ENCODE measurements around the gene CCNG2. TPM values are rescaled to one million over a fixed set of nuclear protein-coding genes. Genes with fewer than 3 reads are reported as not detected.
A peak's percentile ranks its signal among the peaks of the same experiment; 100 is the strongest.

The CCNG2 gene
- total RNA-seq, 1 experiment from 2014 or later: 25.6 TPM

DNA sequence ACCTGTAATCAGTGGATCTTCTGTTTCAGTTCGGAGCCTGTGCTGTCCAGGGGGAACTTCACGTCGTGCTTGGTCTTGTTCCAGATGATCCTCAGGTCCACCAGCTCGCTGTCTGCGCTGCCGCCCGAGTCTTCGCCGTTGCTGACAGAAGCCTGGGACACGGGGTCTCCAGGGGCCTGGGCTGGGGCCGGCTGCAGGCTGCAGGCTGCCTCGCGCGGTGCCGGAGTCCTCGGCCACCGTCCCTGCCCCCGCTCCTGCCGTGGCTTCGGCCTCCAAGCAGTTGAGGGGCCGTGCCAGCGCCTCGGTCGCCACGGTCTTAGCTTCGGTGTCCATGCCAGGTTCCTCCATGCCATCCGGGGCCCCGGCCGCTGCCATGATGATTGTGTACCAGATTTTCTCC is 43.9 kb upstream of the CCNG2 start:
- H3K4me1 ChIP-seq: no peaks in the 10 kb centered on the region
- Mint-ChIP-seq H3K27ac (ENCODE audit: unreplicated experiment) (no peak overlapping the region), H3K36me3 (ENCODE audit: insufficient read depth, unreplicated experiment) (no peaks in the 10 kb centered on the region), H3K9me3 (ENCODE audit: unreplicated experiment) (no peaks in the 10 kb centered on the region), H3K4me1 (ENCODE audit: low read depth, unreplicated experiment) (no peaks in the 10 kb centered on the region), H3K27me3 (ENCODE audit: insufficient read depth, unreplicated experiment) (no peaks in the 10 kb centered on the region), H3K4me3 (ENCODE audit: unreplicated experiment) (no peak overlapping the region)
- H3K36me3 ChIP-seq (ENCODE audit: control insufficient read depth, insufficient read depth, low read length): no peaks in the 10 kb centered on the region
- 0 out of 2 replicates have a peak, but pooled peaks cover 1% of the 10 kb centered on the region for H3K27me3 ChIP-seq (replicated peaks; ENCODE audit: control insufficient read depth, insufficient read depth, low read length)
- DNase-seq: no peak
- TF ChIP-seq, protein P1, sequence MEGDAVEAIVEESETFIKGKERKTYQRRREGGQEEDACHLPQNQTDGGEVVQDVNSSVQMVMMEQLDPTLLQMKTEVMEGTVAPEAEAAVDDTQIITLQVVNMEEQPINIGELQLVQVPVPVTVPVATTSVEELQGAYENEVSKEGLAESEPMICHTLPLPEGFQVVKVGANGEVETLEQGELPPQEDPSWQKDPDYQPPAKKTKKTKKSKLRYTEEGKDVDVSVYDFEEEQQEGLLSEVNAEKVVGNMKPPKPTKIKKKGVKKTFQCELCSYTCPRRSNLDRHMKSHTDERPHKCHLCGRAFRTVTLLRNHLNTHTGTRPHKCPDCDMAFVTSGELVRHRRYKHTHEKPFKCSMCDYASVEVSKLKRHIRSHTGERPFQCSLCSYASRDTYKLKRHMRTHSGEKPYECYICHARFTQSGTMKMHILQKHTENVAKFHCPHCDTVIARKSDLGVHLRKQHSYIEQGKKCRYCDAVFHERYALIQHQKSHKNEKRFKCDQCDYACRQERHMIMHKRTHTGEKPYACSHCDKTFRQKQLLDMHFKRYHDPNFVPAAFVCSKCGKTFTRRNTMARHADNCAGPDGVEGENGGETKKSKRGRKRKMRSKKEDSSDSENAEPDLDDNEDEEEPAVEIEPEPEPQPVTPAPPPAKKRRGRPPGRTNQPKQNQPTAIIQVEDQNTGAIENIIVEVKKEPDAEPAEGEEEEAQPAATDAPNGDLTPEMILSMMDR (IDR thresholded peaks at IDR 0.05; ENCODE audit: insufficient read depth in 1 of 2, low read depth in 1 of 2, low read length in 1 of 2, severe bottlenecking in 1 of 2, unreplicated experiment in 1 of 2): no peak
- CTCF ChIA-PET: no interaction called here
- no peak overlapping the region for H3K4me3 ChIP-seq (ENCODE audit: low read depth, low read length)
- POLR2A ChIA-PET: no interaction called here
- no TSS peak for BruUV-seq (replicated peaks)
- no peaks in the 10 kb centered on the region for H3K9me3 ChIP-seq
- intact Hi-C loops (cut with micrococcal nuclease; ENCODE audit: unreplicated experiment): no loop called here

- no peak overlapping the region for H3K27ac Mint-ChIP-seq (ENCODE audit: unreplicated experiment)
- H3K4me3 ChIP-seq (ENCODE audit: low read depth, low read length): no peak overlapping the region
- H3K9me3 ChIP-seq: no peaks in the 10 kb centered on the region
- no peaks in the 10 kb centered on the region for H3K4me1 ChIP-seq
- ChIA-PET CTCF (no interaction called here), POLR2A (no interaction called here)
- TF ChIP-seq, protein P1 (IDR thresholded peaks at IDR 0.05; ENCODE audit: insufficient read depth in 1 of 2, low read depth in 1 of 2, low read length in 1 of 2, severe bottlenecking in 1 of 2, unreplicated experiment in 1 of 2): no peak
- peaks cover 1% of the 10 kb centered on the region; the same call in 1 of the 2 replicates for H3K27me3 ChIP-seq (replicated peaks; ENCODE audit: control insufficient read depth, insufficient read depth, low read length)
- no peaks in the 10 kb centered on the region for H3K36me3 ChIP-seq (ENCODE audit: control insufficient read depth, insufficient read depth, low read length)
- H3K36me3 Mint-ChIP-seq (ENCODE audit: insufficient read depth, unreplicated experiment): no peaks in the 10 kb centered on the region
- no peak for DNase-seq
- no peaks in the 10 kb centered on the region for H3K9me3 Mint-ChIP-seq (ENCODE audit: unreplicated experiment)
- BruUV-seq (replicated peaks): no TSS peak
- intact Hi-C loops (cut with micrococcal nuclease; ENCODE audit: unreplicated experiment): no loop called here
- no peak overlapping the region for H3K4me3 Mint-ChIP-seq (ENCODE audit: unreplicated experiment)
- H3K4me1 Mint-ChIP-seq (ENCODE audit: low read depth, unreplicated experiment): no peaks in the 10 kb centered on the region
- no peaks in the 10 kb centered on the region for H3K27me3 Mint-ChIP-seq (ENCODE audit: insufficient read depth, unreplicated experiment)
Observed at GRCh38 chr4:77117721-77118120, 39.3 kb upstream of the CCNG2 start.

DNA sequence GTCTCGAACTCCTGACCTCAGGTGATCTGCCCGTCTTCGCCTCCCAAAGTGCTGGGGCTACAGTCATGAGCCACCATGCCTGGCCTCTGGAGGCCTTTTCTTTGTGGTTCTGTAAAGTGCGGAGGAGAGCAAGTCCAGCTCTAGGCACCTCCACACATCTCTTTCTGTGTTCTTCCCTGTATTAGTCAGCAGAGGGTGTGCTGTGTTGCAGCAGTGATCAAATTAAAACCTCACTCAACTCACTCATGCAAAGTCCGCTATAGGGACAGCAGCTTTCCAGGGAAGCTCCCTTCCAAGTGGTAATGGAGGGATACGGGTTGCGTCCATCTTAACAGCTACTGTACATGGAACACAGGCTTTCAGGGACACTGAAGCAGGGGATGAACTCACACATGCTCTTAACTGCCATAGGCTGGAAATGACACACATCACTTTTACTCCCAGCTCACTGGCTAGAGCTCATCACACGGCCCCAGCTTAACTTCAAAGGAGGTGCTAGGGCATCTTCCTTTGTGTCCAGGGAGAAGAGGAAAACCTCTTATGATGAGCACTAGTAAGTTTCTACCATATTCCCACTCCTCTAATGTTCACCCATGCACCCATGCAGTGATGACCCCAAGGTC is 36.0 kb upstream of the CCNG2 start:
- Mint-ChIP-seq H3K27me3 (ENCODE audit: insufficient read depth, unreplicated experiment) (no peaks in the 10 kb centered on the region), H3K27ac (ENCODE audit: unreplicated experiment) (no peak overlapping the region), H3K9me3 (ENCODE audit: unreplicated experiment) (no peaks in the 10 kb centered on the region), H3K36me3 (ENCODE audit: insufficient read depth, unreplicated experiment) (no peaks in the 10 kb centered on the region), H3K4me1 (ENCODE audit: low read depth, unreplicated experiment) (no peaks in the 10 kb centered on the region), H3K4me3 (ENCODE audit: unreplicated experiment) (no peak overlapping the region)
- ChIA-PET POLR2A (no interaction called here), CTCF (interaction anchor here (0.8 to 2.0 kb wide), 2 partner anchors 69 to 83 kb away, joined by 3 to 30 read pairs; no protein-coding TSS in a partner anchor)
- H3K9me3 ChIP-seq: no peaks in the 10 kb centered on the region
- H3K4me3 ChIP-seq (ENCODE audit: low read depth, low read length): no peak overlapping the region
- intact Hi-C loops (cut with micrococcal nuclease; ENCODE audit: unreplicated experiment): no loop called here
- BruUV-seq (replicated peaks): no TSS peak
- H3K4me1 ChIP-seq: no peaks in the 10 kb centered on the region
- peak in 1 of 2 experiments; percentile 12 for DNase-seq
- no peaks in the 10 kb centered on the region; the same call in 1 of the 2 replicates for H3K27me3 ChIP-seq (replicated peaks; ENCODE audit: control insufficient read depth, insufficient read depth, low read length)
- TF ChIP-seq, protein P1 (IDR thresholded peaks at IDR 0.05; ENCODE audit: insufficient read depth in 1 of 2, low read depth in 1 of 2, low read length in 1 of 2, severe bottlenecking in 1 of 2, unreplicated experiment in 1 of 2): peak in 1 of 2 experiments; percentile 28
- H3K36me3 ChIP-seq (ENCODE audit: control insufficient read depth, insufficient read depth, low read length): no peaks in the 10 kb centered on the region
